D341Med (cell line): Measurements from ENCODE around the gene IL15.
"Not testable (repeated sequence)": the region's sequence is repeated elsewhere in the genome, so short reads cannot be mapped to it uniquely, and the experiment has no call there.

Source experiments
- DNase-seq: peaks from one replicate; pipeline ENCODE4 v3.0.0; 2012; ENCODE audit warnings: low spot score

The IL15 gene, protein sequence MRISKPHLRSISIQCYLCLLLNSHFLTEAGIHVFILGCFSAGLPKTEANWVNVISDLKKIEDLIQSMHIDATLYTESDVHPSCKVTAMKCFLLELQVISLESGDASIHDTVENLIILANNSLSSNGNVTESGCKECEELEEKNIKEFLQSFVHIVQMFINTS

GRCh38 chr4:141636082-141636770 is at the start of gene IL15:
Gene IL15 (plus strand): TSS chr4:141636583. CDS start chr4:141719465, 82,882 bp downstream.
- DNase-seq: peak; percentile 55

DNA sequence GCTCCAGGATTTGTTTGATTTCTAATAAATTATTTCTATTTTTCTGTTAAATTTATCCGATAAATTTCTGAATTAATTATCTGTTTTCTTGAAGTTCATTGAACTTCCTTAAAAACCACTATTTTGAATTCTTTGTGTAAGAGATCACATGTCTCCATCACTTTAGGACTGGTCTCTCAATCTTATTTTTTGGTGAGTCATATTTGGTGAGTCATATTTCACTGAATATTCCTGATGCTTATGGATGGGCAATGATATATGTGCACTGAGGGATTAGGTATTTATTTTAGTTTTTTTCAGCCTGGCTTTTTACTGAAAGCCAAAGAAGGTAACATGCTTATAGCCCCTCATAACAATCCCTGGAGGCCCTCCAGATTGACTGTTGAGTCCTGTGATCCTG is 48.5 kb upstream of the IL15 start:
- no peak for DNase-seq

GRCh38 chr4:141595531-141595930 is 40.9 kb upstream of the IL15 start:
- no peak for DNase-seq

DNA sequence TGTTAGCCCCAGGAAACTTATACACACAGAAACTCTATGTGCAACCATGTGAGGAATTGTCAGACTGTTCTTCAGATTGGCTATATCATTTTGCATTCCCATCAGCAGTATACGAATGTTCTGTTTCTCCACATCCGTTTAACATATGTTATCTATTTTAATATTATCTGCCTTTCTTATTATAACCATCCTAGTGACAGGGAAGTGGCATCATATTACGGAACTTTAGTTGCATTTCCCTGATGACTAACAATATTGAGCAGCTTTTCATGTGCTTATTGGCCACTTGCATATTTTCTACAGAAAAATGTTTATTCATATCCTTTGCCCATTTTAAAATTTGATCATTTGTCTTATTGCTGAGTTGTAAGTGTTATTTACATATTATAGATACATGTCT is 36.5 kb upstream of the IL15 start:
- no peak for DNase-seq

GRCh38 chr4:141604683-141605082 is 31.7 kb upstream of the IL15 start:
- not testable (repeated sequence) for DNase-seq

- no peak for DNase-seq
Observed at GRCh38 chr4:141605425-141605856, 30.9 kb upstream of the IL15 start.

- DNase-seq: no peak
Observed at GRCh38 chr4:141609243-141609642, 27.1 kb upstream of the IL15 start.

- DNase-seq: no peak
Observed at GRCh38 chr4:141610365-141610764, 26.0 kb upstream of the IL15 start.

DNA sequence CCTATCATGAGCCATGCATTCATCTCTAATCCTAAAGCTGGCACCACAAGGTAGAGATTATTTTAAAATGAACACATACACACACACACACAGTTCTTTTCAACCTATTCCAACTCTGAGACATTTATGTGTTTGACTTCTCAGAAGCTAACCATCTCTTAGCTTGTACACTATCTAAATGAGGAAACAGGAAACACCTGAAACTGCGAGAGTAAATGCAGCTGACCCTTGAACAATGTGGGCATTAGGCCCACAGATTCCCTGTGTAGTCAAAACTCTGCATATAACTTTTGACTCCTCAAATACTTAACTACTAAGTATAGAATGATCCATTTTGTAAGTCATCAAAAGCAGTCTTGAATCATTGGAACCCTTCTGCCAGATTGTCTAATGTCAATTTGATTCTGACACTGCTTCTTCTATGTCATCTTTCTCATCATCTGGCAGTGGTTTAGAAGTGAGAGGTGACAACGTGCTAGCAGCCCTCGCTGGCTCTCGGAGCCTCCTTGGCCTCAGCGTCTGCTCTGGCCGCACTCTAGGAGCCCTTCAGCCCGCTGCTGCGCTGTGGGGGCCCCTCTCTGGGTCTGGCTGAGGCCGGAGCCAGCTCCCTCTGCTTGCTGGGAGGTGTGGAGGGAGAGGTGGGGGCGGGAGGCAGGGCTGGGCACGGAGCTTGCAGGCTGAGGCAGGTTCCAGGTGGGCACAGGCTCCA is 21.4 kb upstream of the IL15 start:
- no peak for DNase-seq

GRCh38 chr4:141615587-141615918 is 20.8 kb upstream of the IL15 start:
- not testable (repeated sequence) for DNase-seq

DNA sequence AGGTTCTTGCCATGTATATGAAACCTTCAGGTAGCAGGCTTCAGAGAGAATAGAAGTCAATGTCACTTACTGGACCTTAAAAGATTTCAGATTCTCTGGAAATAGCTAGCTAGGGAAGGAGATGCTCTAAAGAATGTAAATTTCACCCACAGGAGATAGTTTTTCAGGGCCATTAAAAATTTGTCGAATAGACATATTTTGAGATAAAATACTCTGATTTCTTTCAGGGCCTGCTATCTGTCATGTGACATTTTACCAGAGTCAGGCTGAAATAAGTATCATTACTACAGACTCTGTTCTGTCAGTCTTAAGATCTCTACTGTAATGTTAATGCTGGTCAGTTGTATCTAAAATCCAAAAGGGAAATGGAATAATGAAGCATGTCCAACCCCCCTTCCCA is 15.7 kb upstream of the IL15 start:
- no peak for DNase-seq

DNA sequence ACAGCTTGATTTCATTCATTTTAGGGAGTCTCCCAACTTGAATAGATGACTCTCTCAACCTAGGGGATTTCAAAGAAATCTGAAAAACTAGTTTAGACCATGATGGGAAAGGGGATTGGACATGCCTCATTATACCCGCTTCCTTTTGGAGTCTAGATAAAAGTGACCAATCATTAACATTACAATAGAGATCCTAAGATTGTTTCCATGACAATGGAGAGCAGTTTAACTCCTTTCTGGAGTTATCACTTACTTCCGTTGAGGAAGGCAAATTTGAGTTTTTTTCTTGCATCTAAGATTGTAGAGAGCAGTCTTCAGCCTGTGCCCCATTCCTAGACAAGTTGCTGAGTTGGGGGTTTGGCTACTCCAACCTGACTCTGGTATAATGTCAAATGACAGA is 11.4 kb upstream of the IL15 start:
- DNase-seq: no peak

DNA sequence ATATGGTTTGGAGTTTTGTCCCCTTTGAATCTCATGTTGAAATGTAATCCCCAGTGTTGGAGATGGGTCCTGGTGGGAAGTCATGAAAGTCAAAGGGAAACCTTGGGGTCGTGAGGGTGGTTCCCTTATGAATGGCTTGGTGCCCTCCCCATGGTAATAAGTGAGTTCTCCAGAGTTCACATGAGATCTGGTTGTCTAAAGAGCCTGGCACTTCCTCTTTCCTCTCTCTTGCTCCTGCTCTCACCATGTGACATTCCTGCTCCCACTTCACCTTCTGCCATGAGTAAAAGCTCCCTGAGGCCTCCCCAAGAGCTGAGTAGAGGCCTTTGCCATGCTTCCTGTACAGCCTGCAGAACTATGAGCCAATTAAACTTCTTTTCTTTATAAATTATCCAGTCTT is 5.5 kb upstream of the IL15 start:
- no peak for DNase-seq

DNA sequence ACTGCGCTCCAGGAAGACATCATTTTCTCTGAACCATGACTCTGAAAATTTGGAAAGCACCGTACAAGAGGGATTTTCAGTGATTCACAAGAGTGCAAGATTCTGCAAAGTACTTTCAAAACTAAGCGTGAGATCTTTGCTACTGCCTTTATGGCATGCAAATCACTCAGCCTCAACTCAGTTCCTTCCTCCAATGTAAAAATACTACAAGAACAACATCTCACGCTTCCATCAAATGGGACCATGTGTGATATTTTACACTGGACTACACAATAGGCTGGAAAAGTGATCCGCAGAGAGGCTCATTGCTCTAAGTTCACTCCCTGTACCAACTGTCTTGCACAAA is 674 bp upstream of the IL15 start:
- no peak for DNase-seq

GRCh38 chr4:141636771-141637460 is 533 bp downstream of the IL15 start:
- peak; percentile 83 for DNase-seq

- DNase-seq: no peak
Observed at GRCh38 chr4:141637565-141637964, 1.2 kb downstream of the IL15 start.

- DNase-seq: no peak
Observed at GRCh38 chr4:141638230-141638629, 1.8 kb downstream of the IL15 start.

- no peak for DNase-seq
Observed at GRCh38 chr4:141640696-141641095, 4.3 kb downstream of the IL15 start.

GRCh38 chr4:141642063-141642462 is 5.7 kb downstream of the IL15 start:
- no peak for DNase-seq

- DNase-seq: no peak
Observed at GRCh38 chr4:141642711-141643110, 6.3 kb downstream of the IL15 start.

DNA sequence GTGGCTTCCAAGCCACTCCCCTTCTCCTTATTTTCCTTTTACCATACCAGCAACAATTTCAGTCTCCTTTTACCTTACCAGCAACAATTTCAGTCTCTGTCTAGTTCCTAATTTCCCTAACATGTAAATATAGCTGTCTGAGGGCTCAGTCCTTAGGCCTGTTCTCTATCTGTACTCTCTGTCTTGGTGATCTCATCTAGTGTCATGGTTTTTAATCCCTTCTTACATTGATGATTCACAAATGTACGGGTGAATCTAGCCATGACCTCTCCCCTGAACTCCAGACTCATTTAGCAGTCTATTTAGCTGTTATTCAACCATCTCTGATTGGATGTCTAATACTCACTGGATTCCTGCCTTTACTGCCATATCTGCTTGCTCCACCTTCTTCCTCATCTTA is 7.2 kb downstream of the IL15 start:
- DNase-seq: no peak

DNA sequence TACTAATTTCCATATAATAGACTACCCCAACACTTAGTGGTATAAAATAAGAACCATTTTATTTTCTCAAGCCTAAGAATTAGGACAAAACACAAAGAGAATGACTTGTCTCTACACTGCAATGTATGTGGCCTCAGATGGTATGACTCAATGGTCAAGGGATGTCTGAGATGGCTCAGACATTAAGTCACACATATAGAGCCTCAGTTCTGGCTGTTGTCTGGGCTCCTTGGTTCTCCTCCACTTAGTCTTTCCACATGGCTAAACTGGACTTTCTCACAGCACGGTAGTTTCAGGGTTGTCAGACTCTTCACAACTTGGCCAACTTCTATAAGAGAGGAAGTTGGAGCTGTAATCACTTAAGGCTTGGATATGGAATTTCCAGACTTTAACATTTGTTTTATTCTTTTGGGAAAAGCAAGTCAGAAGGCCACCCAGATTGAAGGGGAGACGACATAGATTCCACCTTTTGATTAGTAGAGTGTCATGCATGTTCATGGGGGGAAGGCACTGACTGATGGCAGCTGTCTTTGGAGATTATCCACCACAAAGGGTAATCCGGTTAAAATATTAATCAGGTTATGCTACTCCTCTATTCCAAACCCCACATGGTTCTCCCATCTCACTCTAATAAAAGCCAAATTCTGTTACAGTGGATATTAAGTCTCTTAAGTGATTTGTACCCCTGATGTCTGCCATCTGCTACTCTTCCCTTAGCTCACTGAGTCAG is 9.4 kb downstream of the IL15 start:
- peak; percentile 78 for DNase-seq
